Heart left ventricle (tissue), 16 donors: ENCODE data around the gene MVP. TPM values are rescaled to one million over a fixed set of nuclear protein-coding genes. Genes with fewer than 3 reads are reported as not detected.

Source experiments
- ATAC-seq, 4 donors: fragments of 200-7000 bp; cut with Tn5 transposase; one replicate each; pipeline ENCODE4 v1.9.1; 2020 to 2022; ENCODE audit warnings: moderate library complexity in 4 of 4, mild to moderate bottlenecking in 3 of 4, moderate number of reproducible peaks in 1 of 4
- DNase-seq, 5 donors: peaks; one replicate each; pipeline ENCODE4 v3.0.0-alpha.2; 2020
- H3K27ac ChIP-seq, 12 donors: fragments of 200-600 bp; sonication (generic) in 4 of 12; one replicate each; pipeline versions ENCODE4 v1.5.0 to v1.8.0; 2016 to 2022; ENCODE audit warnings: mild to moderate bottlenecking in 2 of 12
- H3K27me3 ChIP-seq, 9 donors: fragments of 200-600 bp; sonication (generic) in 2 of 9; one replicate each; pipeline versions ENCODE4 v1.5.1 to v1.8.0; 2016 to 2022; ENCODE audit warnings: mild to moderate bottlenecking in 3 of 9
- H3K36me3 ChIP-seq, 9 donors: fragments of 200-600 bp; sonication (generic) in 2 of 9; one replicate each; pipeline versions ENCODE4 v1.5.0 to v1.8.0; 2018 to 2022; ENCODE audit warnings: mild to moderate bottlenecking in 2 of 9
- H3K4me1 ChIP-seq, 12 donors: fragments of 200-600 bp; sonication (generic) in 4 of 12; one replicate each; pipeline versions ENCODE4 v1.5.0 to v1.8.0; 2016 to 2022; ENCODE audit warnings: mild to moderate bottlenecking in 3 of 12
- H3K4me3 ChIP-seq, 12 donors: fragments of 200-600 bp; sonication (generic) in 4 of 12; one replicate each; pipeline versions ENCODE4 v1.5.0 to v1.8.0; 2017 to 2022; ENCODE audit warnings: mild to moderate bottlenecking in 9 of 12, moderate library complexity in 4 of 12
- H3K9me3 ChIP-seq, 12 donors: fragments of 200-600 bp; sonication (generic) in 4 of 12; one replicate each; pipeline versions ENCODE4 v1.5.0 to v1.8.0; 2016 to 2022; ENCODE audit warnings: mild to moderate bottlenecking in 1 of 12
- POLR2A ChIP-seq, 2 donors: fragments of 450-650 bp; IDR thresholded peaks; one replicate each; pipeline ENCODE4 v1.6.1; 2017; ENCODE audit warnings: antibody characterized with exemption in 2 of 2, mild to moderate bottlenecking in 2 of 2, moderate library complexity in 2 of 2
- WGBS, 4 donors: extraction: QIAGEN DNeasy Blood & Tissue Kit in 2 of 4; methylation state at CpG; one replicate each; pipeline versions ENCODE4 v1.1.5 to v1.1.7; 2013 to 2018; 5-methylcytosine and 5-hydroxymethylcytosine counted together
- intact Hi-C, 10 donors: fragments of 100-400 bp; cut with DNase I; formaldehyde crosslinking; loops; one replicate each; pipeline versions ENCODE4 v1.11.1 to v1.14.2; 2022
- polyA plus RNA-seq, 2 donors: library from polyadenylated mRNA; stranded (reverse); fragments of 200-250 nt; gene quantifications; one replicate each; pipeline ENCODE4 v1.2.3, GENCODE V29; 2013
- total RNA-seq, 9 donors: library from RNA; depleted of rRNA in 2 of 9; stranded (reverse); fragments of >200 nt in 2 of 9; fragmentation: NEBNext Ultra II Directional in 3 of 9; extraction: Animal tissue kit (Norgen Biotek cat#: 25700) in 3 of 9; gene quantifications; one replicate each; pipeline versions ENCODE4 v1.1.0 to v1.2.4, GENCODE V29; 2016 to 2023
- TF ChIP-seq, protein P1 (sequence below), 12 donors: fragments of 200-600 bp; sonication (generic) in 4 of 12; IDR thresholded peaks; one replicate each; pipeline versions ENCODE4 v1.5.0 to v1.8.0; 2018 to 2022; ENCODE audit warnings: antibody characterized with exemption in 12 of 12, mild to moderate bottlenecking in 5 of 12
- donor health status: ischemic (EF 13 %, LVEDD 7.1; RV severe dilation, severe dysfunction).
- donor health status: healthy with polysubstance abuse.
- donor health status: DM: no; HTN: yes; CAD: no.
- donor health status: DM: no; HTN: no; CAD: no.
- donor health status: ischemic (EF 25% LVEDD 6.9; RV normal size, moderate dysfunction).
- donor health status: ischemic (EF 25% LVEDD 5.7; RV mildly dilated, moderate dysfunction).
- donor health status: healthy.
- donor health status: DM: yes; HTN: yes; CAD: no.
- donor health status: ischemic (EF 35%, LVEDD 5.7; RV mildly dilated, moderate dysfunction).
- donor health status: nonischemic (EF 11% LVEDD 7.7; RV severe dilation, severe dysfunction).
- donor health status: DM: yes; HTN: yes; CAD: no.
- donor health status: PGD.
- donor health status: ischemic (EF 29% LVEDD 5.4; RV normal size, mild dysfunction).
- donor health status: nonischemic (EF 23%, LVEDD 6.1; RV moderate dilation, normal function).

Gene MVP
- total and polyA plus RNA-seq, 11 donors, result 32.9 to 140 (median 44.6) TPM

GRCh38 chr16:29873319-29873718 is 53.1 kb downstream of the MVP start:
- 91 to 92% (median 92%) methylated on average over 24 to 26 of the region's 26 CpGs; no CpG with 5 or more reads in 1 of the 4 donors for WGBS, 4 donors
- Histone ChIP-seq H3K4me1 (peaks cover 0 to 12% (median 0%) of the 10 kb centered on the region in 12 donors), H3K36me3 (no peaks in the 10 kb centered on the region), H3K4me3 (no peak overlapping the region), H3K9me3 (no peaks in the 10 kb centered on the region), H3K27ac (no peak overlapping the region), H3K27me3 (peaks cover 17 to 33% (median 25%) of the 10 kb centered on the region in 9 donors)
- ATAC-seq, result no peak
- TF ChIP-seq, protein P1, sequence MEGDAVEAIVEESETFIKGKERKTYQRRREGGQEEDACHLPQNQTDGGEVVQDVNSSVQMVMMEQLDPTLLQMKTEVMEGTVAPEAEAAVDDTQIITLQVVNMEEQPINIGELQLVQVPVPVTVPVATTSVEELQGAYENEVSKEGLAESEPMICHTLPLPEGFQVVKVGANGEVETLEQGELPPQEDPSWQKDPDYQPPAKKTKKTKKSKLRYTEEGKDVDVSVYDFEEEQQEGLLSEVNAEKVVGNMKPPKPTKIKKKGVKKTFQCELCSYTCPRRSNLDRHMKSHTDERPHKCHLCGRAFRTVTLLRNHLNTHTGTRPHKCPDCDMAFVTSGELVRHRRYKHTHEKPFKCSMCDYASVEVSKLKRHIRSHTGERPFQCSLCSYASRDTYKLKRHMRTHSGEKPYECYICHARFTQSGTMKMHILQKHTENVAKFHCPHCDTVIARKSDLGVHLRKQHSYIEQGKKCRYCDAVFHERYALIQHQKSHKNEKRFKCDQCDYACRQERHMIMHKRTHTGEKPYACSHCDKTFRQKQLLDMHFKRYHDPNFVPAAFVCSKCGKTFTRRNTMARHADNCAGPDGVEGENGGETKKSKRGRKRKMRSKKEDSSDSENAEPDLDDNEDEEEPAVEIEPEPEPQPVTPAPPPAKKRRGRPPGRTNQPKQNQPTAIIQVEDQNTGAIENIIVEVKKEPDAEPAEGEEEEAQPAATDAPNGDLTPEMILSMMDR (IDR thresholded peaks at IDR 0.05), result no peak
- TF ChIP-seq POLR2A (IDR thresholded peaks at IDR 0.05), result no peak
- DNase-seq, result no peak
- intact Hi-C loops, result loop anchor here in 1 of 10 donors (5.0 to 10.0 kb wide), 2 partner anchors 81 to 154 kb away; no protein-coding TSS in a partner anchor

DNA sequence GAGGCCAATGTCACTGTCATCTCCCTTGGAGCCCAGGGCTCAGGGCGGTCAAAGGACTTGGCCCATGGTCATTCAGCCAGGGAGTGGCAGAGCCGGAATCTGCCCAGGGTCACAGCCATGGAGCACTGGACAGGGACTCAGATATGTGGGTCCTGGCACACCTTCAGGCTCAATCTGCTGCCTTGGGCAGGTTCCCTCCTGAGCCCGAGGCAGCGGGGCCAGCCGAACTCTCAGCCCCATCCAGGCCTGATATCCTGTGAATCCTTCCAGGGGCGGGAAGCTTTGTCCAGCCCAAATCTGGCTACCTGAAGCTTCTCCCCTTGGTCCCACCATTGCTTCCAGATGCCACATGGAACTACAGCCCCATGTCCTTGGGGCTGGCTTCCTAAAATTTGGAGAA is 54.9 kb downstream of the MVP start:
- Histone ChIP-seq H3K27me3 (peaks cover 17 to 48% (median 34%) of the 10 kb centered on the region in 9 donors), H3K4me3 (no peak overlapping the region), H3K9me3 (no peaks in the 10 kb centered on the region), H3K27ac (no peak overlapping the region), H3K36me3 (no peaks in the 10 kb centered on the region), H3K4me1 (peaks cover 0 to 12% (median 0%) of the 10 kb centered on the region in 12 donors)
- DNase-seq, result no peak
- intact Hi-C loops, result loop anchor here in 1 of 10 donors (10.0 kb wide), 1 partner anchor 80 kb away; no protein-coding TSS in a partner anchor
- 88 to 94% (median 91%) methylated on average over 5 to 6 of the region's 6 CpGs for WGBS, 4 donors
- no peak for ATAC-seq
- TF ChIP-seq POLR2A (IDR thresholded peaks at IDR 0.05), result no peak
- TF ChIP-seq, protein P1 (IDR thresholded peaks at IDR 0.05), result no peak

GRCh38 chr16:29876217-29876593 is 55.9 kb downstream of the MVP start:
- ATAC-seq, result no peak
- H3K4me3 ChIP-seq, result peak overlapping the region in 8 of 12 donors; percentile 7 to 43 (median 22)
- DNase-seq, result no peak
- WGBS, 4 donors, result 16 to 21% (median 20%) methylated on average over 18 of the region's 18 CpGs
- peaks cover 0 to 12% (median 0%) of the 10 kb centered on the region in 12 donors for H3K4me1 ChIP-seq
- H3K36me3 ChIP-seq, result no peaks in the 10 kb centered on the region
- TF ChIP-seq, protein P1 (IDR thresholded peaks at IDR 0.05), result no peak
- TF ChIP-seq POLR2A (IDR thresholded peaks at IDR 0.05), result no peak
- no peak overlapping the region for H3K27ac ChIP-seq
- H3K27me3 ChIP-seq, result peaks cover 17 to 49% (median 34%) of the 10 kb centered on the region in 9 donors
- no peaks in the 10 kb centered on the region for H3K9me3 ChIP-seq
- intact Hi-C loops, result loop anchor here in 1 of 10 donors (10.0 kb wide), 1 partner anchor 79 kb away; no protein-coding TSS in a partner anchor

DNA sequence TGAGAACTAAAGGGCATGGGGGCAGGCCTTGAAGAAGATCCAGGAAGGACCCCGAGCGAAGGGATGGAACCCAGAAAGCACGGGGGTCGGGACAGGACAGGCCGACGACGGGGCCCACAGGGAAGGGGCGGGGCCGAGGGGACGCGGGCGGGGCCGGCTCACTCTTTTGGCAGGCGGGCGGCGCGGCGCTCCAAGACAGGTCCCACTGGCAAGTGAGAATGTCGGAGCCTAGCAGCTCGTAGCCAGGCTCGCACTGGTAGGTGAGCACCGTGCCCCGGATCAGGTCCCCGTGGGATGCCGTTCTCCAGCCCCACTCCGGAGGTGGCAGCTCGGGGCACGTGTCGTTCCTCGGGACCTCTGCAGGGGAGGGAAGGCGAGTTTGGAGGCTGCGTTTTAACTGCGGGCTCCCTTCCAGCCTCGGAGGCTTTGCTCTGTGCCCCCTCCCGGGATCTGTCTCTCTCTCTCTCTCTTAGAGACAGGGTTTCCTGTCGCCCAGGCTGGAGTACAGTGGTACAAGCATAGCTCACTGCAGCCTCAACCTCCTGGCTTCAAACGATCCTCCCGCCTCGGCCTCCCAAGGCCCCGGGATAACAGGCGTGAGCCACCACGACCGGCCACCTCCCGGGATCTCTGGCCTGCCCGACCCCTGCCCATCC is 56.5 kb downstream of the MVP start:
- intact Hi-C loops, result loop anchor here in 1 of 10 donors (10.0 kb wide), 1 partner anchor 78 kb away; no protein-coding TSS in a partner anchor
- Histone ChIP-seq H3K27me3 (peaks cover 17 to 49% (median 34%) of the 10 kb centered on the region in 9 donors), H3K27ac (no peak overlapping the region), H3K36me3 (no peaks in the 10 kb centered on the region), H3K4me3 (peak overlapping the region in 10 of 12 donors; percentile 7 to 43 (median 18)), H3K4me1 (peaks cover 0 to 12% (median 0%) of the 10 kb centered on the region in 12 donors), H3K9me3 (no peaks in the 10 kb centered on the region)
- DNase-seq, result no peak
- peak in 1 of 4 donors; percentile 38 for ATAC-seq
- no peak for TF ChIP-seq POLR2A (IDR thresholded peaks at IDR 0.05)
- TF ChIP-seq, protein P1 (IDR thresholded peaks at IDR 0.05), result no peak
- 4 to 7% (median 5%) methylated on average over 26 to 45 of the region's 45 CpGs for WGBS, 4 donors
